ENCODE measurements around the gene AUTS2.

AUTS2 gene

DNA sequence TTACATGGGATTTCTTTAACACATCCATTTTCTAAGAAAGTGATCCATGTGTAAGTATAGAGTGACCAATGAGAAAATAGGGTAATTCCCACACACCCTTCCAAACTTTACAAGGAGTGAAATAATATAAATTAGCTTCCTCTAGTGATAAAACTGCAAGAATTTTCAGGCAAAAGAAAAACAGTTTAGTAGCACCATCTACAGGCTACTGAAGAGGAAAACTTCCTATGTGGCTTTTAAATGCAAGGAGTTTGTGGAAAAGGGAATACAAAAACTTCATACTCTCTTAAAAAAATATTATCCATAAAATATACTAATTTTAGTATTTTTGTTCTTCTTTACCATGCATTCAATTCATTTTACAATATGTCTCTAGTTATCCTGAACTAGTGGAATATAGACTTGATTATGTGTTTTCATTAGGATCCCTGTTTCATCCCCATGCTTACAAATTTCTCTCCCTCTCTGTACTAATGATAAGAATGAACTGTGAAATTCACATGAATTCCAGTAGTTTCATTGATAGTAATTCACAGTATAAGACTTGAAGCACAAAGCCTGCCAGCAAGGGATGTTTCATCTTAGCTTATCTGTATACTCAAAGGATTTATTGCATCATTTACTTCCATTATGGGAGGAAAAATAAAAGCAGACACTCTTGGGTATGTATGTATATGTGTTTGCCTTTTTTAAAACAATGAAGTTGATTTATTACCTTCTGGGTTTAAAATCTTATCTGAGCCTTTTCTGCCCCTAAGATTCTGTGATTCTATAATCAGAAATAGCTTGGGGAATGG is 442.9 kb downstream of the AUTS2 start:
- no peak overlapping the region; the same call in 1 of the 2 replicates for H3K27ac ChIP-seq (ENCODE audit: extremely low read depth, low read depth, low read length)
- H3K9me3 ChIP-seq (ENCODE audit: control insufficient read depth, insufficient read depth, low read depth, low read length): no peaks in the 10 kb centered on the region
- H3K36me3 ChIP-seq (ENCODE audit: control insufficient read depth in 2 of 2, insufficient read depth in 1 of 2, low read length in 2 of 2): no peaks in the 10 kb centered on the region
- ChIA-PET CTCF (interaction anchor here (0.5 to 6.5 kb wide), 16 partner anchors 12 to 965 kb away, joined by 3 to 70 read pairs (median 4); no protein-coding TSS in a partner anchor), POLR2A (no interaction called here)
- no peak overlapping the region for H3K4me3 ChIP-seq (ENCODE audit: low read depth, low read length)
- H3K4me1 ChIP-seq (ENCODE audit: control insufficient read depth, insufficient read depth, low read length): peaks cover 37% of the 10 kb centered on the region
- TF ChIP-seq, protein P1, sequence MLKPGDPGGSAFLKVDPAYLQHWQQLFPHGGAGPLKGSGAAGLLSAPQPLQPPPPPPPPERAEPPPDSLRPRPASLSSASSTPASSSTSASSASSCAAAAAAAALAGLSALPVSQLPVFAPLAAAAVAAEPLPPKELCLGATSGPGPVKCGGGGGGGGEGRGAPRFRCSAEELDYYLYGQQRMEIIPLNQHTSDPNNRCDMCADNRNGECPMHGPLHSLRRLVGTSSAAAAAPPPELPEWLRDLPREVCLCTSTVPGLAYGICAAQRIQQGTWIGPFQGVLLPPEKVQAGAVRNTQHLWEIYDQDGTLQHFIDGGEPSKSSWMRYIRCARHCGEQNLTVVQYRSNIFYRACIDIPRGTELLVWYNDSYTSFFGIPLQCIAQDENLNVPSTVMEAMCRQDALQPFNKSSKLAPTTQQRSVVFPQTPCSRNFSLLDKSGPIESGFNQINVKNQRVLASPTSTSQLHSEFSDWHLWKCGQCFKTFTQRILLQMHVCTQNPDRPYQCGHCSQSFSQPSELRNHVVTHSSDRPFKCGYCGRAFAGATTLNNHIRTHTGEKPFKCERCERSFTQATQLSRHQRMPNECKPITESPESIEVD (tag by site-specific recombination; IDR thresholded peaks at IDR 0.05): peak; percentile 65
- no peak for TF ChIP-seq ZNF221 (tag by site-specific recombination; IDR thresholded peaks at IDR 0.05; ENCODE audit: borderline replicate concordance)
- TF ChIP-seq FEZF1 (tag by site-specific recombination; IDR thresholded peaks at IDR 0.05): peak; percentile 93
- no peak for TF ChIP-seq ZNF132 (tag by site-specific recombination; IDR thresholded peaks at IDR 0.05; ENCODE audit: borderline replicate concordance)
- TF ChIP-seq, protein P2, sequence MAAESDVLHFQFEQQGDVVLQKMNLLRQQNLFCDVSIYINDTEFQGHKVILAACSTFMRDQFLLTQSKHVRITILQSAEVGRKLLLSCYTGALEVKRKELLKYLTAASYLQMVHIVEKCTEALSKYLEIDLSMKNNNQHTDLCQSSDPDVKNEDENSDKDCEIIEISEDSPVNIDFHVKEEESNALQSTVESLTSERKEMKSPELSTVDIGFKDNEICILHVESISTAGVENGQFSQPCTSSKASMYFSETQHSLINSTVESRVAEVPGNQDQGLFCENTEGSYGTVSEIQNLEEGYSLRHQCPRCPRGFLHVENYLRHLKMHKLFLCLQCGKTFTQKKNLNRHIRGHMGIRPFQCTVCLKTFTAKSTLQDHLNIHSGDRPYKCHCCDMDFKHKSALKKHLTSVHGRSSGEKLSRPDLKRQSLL (tag by site-specific recombination; IDR thresholded peaks at IDR 0.05): no peak
- no peak for TF ChIP-seq TRIM28 (IDR thresholded peaks at IDR 0.05; ENCODE audit: borderline replicate concordance, low read length)
- TF ChIP-seq, protein P3, sequence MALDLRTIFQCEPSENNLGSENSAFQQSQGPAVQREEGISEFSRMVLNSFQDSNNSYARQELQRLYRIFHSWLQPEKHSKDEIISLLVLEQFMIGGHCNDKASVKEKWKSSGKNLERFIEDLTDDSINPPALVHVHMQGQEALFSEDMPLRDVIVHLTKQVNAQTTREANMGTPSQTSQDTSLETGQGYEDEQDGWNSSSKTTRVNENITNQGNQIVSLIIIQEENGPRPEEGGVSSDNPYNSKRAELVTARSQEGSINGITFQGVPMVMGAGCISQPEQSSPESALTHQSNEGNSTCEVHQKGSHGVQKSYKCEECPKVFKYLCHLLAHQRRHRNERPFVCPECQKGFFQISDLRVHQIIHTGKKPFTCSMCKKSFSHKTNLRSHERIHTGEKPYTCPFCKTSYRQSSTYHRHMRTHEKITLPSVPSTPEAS (tag by site-specific recombination; IDR thresholded peaks at IDR 0.05): no peak
- TF ChIP-seq, protein P4, sequence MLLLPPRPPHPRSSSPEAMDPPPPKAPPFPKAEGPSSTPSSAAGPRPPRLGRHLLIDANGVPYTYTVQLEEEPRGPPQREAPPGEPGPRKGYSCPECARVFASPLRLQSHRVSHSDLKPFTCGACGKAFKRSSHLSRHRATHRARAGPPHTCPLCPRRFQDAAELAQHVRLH (tag by site-specific recombination; IDR thresholded peaks at IDR 0.05): no peak
- TF ChIP-seq ZNF202 (tag by site-specific recombination; IDR thresholded peaks at IDR 0.05; ENCODE audit: borderline replicate concordance): no peak
- TF ChIP-seq MEIS1 (CRISPR knock-in tag; IDR thresholded peaks at IDR 0.05; ENCODE audit: borderline replicate concordance): no peak
- TF ChIP-seq IKZF3 (tag by site-specific recombination; IDR thresholded peaks at IDR 0.05): peak; percentile 64; the same call in 1 of the 2 replicates
- TF ChIP-seq ZNF248 (tag by site-specific recombination; IDR thresholded peaks at IDR 0.05): no peak
- no peak for TF ChIP-seq ZBTB7A (tag by site-specific recombination; IDR thresholded peaks at IDR 0.05; ENCODE audit: low read depth)
- TF ChIP-seq HOXA7 (CRISPR knock-in tag; IDR thresholded peaks at IDR 0.05; ENCODE audit: borderline replicate concordance): no peak
- no peak for TF ChIP-seq ZNF223 (tag by site-specific recombination; IDR thresholded peaks at IDR 0.05)
- TF ChIP-seq ZNF112 (tag by site-specific recombination; IDR thresholded peaks at IDR 0.05): no peak
- TF ChIP-seq ZFP37 (tag by site-specific recombination; IDR thresholded peaks at IDR 0.05): no peak
- TF ChIP-seq ZNF843 (tag by site-specific recombination; IDR thresholded peaks at IDR 0.05): no peak
- TF ChIP-seq SCRT2 (tag by site-specific recombination; IDR thresholded peaks at IDR 0.05): no peak
- TF ChIP-seq, protein P5, sequence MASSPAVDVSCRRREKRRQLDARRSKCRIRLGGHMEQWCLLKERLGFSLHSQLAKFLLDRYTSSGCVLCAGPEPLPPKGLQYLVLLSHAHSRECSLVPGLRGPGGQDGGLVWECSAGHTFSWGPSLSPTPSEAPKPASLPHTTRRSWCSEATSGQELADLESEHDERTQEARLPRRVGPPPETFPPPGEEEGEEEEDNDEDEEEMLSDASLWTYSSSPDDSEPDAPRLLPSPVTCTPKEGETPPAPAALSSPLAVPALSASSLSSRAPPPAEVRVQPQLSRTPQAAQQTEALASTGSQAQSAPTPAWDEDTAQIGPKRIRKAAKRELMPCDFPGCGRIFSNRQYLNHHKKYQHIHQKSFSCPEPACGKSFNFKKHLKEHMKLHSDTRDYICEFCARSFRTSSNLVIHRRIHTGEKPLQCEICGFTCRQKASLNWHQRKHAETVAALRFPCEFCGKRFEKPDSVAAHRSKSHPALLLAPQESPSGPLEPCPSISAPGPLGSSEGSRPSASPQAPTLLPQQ (tag by site-specific recombination; IDR thresholded peaks at IDR 0.05): 0 out of 2 replicates have a peak, but pooled peaks have one; percentile 19
- TF ChIP-seq ZNF274 (IDR thresholded peaks at IDR 0.05; ENCODE audit: low read length): no peak
- no peak for TF ChIP-seq ZNF274 (tag by site-specific recombination; IDR thresholded peaks at IDR 0.05; ENCODE audit: borderline replicate concordance)
- TF ChIP-seq ZNF561 (tag by site-specific recombination; IDR thresholded peaks at IDR 0.05; ENCODE audit: borderline replicate concordance): no peak
- no peak for TF ChIP-seq ZNF155 (tag by site-specific recombination; IDR thresholded peaks at IDR 0.05)
- no peak for TF ChIP-seq ZNF837 (tag by site-specific recombination; IDR thresholded peaks at IDR 0.05)
- no peak for TF ChIP-seq ZNF623 (tag by site-specific recombination; IDR thresholded peaks at IDR 0.05)
- TF ChIP-seq ZNF529 (tag by site-specific recombination; IDR thresholded peaks at IDR 0.05; ENCODE audit: insufficient replicate concordance): no peak
- peak; percentile 90 for TF ChIP-seq TCF7L2 (IDR thresholded peaks at IDR 0.05; ENCODE audit: borderline replicate concordance, low read depth, low read length)
- TF ChIP-seq ZNF610 (tag by site-specific recombination; IDR thresholded peaks at IDR 0.05; ENCODE audit: borderline replicate concordance): no peak
- TF ChIP-seq ZSCAN30 (tag by site-specific recombination; IDR thresholded peaks at IDR 0.05): 0 out of 2 replicates have a peak, but pooled peaks have one; percentile 14
- no peak for TF ChIP-seq HOXC10 (CRISPR knock-in tag; IDR thresholded peaks at IDR 0.05)
- TF ChIP-seq ZNF660 (tag by site-specific recombination; IDR thresholded peaks at IDR 0.05): no peak
- TF ChIP-seq, protein P6, sequence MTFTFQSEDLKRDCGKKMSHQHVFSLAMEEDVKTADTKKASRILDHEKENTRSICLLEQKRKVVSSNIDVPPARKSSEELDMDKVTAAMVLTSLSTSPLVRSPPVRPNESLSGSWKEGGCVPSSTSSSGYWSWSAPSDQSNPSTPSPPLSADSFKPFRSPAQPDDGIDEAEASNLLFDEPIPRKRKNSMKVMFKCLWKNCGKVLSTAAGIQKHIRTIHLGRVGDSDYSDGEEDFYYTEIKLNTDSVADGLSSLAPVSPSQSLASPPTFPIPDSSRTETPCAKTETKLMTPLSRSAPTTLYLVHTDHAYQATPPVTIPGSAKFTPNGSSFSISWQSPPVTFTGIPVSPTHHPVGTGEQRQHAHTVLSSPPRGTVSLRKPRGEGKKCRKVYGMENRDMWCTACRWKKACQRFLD (tag by site-specific recombination; IDR thresholded peaks at IDR 0.05): no peak
